Omental fat pad (tissue), 4 donors: Measurements from ENCODE around the gene MYO1C. TPM values are rescaled to one million over a fixed set of nuclear protein-coding genes. Genes with fewer than 3 reads are reported as not detected.
"Not testable (repeated sequence)": the region's sequence is repeated elsewhere in the genome, so short reads cannot be mapped to it uniquely, and the experiment has no call there.

ENCODE experiments used
- ATAC-seq: fragments of 150-250 bp; one replicate; pipeline ENCODE4 v1.9.1; 2016; ENCODE audit warnings: mild to moderate bottlenecking, moderate library complexity; ENCODE audit not compliant: low FRiP score
- DNase-seq: peaks from one replicate; pipeline ENCODE4 v3.0.0-alpha.2; 2019; ENCODE audit warnings: low spot score
- total RNA-seq, 4 donors: library from RNA; depleted of rRNA; stranded (reverse); fragments of >200 nt; gene quantifications; one replicate each; pipeline ENCODE4 v1.1.0, GENCODE V29; 2016
- TF ChIP-seq, protein P1 (sequence below), 3 donors: fragments of 450-650 bp; IDR thresholded peaks; one replicate each; pipeline ENCODE4 v1.5.1; 2016 to 2017; ENCODE audit warnings: antibody characterized with exemption in 3 of 3, mild to moderate bottlenecking in 3 of 3, moderate library complexity in 2 of 3

Gene MYO1C
- total RNA-seq, 4 donors from 2014 or later, result 194 to 367 (median 207) TPM

GRCh38 chr17:1532836-1533602, 40.5 kb upstream of the MYO1C start:
- ATAC-seq (no peak), DNase-seq (no peak)
- TF ChIP-seq, protein P1, sequence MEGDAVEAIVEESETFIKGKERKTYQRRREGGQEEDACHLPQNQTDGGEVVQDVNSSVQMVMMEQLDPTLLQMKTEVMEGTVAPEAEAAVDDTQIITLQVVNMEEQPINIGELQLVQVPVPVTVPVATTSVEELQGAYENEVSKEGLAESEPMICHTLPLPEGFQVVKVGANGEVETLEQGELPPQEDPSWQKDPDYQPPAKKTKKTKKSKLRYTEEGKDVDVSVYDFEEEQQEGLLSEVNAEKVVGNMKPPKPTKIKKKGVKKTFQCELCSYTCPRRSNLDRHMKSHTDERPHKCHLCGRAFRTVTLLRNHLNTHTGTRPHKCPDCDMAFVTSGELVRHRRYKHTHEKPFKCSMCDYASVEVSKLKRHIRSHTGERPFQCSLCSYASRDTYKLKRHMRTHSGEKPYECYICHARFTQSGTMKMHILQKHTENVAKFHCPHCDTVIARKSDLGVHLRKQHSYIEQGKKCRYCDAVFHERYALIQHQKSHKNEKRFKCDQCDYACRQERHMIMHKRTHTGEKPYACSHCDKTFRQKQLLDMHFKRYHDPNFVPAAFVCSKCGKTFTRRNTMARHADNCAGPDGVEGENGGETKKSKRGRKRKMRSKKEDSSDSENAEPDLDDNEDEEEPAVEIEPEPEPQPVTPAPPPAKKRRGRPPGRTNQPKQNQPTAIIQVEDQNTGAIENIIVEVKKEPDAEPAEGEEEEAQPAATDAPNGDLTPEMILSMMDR (IDR thresholded peaks at IDR 0.05), result no peak

DNA sequence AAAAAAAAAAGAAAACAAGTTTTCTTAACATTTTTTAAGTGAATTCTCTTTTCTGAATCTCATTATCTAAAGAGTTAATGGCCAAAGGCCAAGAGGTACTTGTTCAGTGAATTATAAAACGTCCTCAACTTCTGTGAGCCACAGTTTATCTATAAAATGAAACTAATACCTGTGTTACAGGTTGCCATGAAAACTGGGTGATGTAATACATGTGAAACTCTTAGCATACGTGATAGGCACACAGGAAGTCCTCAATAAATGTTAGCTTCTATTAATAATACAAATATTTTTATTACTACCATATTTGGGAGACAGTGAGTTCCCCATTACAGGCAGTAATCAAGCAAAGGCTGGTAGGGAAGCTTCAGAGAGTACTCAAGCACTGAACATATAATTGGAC, 37.4 kb upstream of the MYO1C start:
- no peak for ATAC-seq
- DNase-seq, result no peak
- TF ChIP-seq, protein P1 (IDR thresholded peaks at IDR 0.05), result no peak

GRCh38 chr17:1526876-1527275, 34.4 kb upstream of the MYO1C start:
- not testable (repeated sequence) for DNase-seq, ATAC-seq

DNA sequence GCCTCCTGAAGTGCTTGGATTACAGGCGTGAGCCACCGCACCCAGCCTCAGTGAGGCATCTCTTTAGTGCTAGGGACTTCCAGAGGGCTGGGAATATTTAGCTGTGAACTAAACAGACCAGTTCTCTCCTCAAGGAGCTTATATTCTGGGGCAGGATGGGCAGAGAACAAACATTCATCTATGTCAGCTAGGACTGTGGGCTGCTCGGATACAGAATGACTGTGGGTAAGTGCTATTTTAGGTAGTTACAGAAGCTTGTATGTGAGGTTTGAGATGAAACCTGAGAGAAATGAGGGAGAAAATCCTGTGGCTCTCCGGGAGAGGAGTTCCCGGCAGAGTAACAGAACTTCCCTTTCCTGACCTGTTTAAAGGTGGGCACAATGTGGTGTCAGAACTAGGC, 30.1 kb upstream of the MYO1C start:
- ATAC-seq, result no peak
- TF ChIP-seq, protein P1 (IDR thresholded peaks at IDR 0.05), result no peak
- no peak for DNase-seq

- ATAC-seq, result no peak
- TF ChIP-seq, protein P1 (IDR thresholded peaks at IDR 0.05), result no peak
- DNase-seq, result no peak
These were observed 28.7 kb upstream of the MYO1C start for GRCh38 chr17:1521086-1521640.

DNA sequence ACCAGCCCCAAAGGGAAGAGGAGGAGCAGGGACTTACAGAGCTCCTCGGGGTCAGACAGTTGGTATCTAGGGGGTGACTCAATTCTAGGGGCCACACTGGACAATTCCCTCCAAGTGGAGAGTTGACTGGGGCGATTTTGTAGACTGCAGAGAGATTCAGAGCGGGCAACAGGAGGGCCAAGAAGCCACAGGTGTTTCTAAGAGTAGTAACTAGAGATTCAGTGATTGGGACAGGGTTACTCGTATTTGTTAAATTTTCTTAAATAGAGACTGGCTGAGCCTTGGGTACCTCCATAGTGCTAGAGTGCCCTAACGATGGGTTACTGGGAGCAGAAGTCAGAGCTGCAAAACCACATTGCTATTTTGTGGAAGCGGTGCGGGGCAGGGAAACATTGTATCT, 27.2 kb upstream of the MYO1C start:
- no peak for DNase-seq
- no peak for ATAC-seq
- TF ChIP-seq, protein P1 (IDR thresholded peaks at IDR 0.05), result no peak

DNA sequence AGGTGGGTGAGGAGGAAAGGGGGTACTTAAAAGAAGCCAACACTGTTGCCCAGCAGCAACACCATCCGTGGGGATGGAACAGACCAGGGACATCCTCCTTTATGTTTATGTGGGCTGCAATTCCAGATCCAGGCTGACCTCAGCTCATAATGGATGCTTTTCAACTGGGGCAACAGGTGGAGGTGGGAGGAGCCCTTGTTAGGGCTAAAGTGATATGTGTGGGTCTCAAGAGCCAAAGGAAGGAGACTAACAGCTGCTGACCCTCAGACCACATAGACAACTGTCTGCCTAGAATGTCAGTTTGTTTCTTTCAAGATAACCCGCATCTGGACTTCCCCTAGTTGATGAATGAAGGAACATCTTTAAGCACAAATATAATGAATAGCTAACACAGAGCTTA, 25.9 kb upstream of the MYO1C start:
- no peak for DNase-seq
- TF ChIP-seq, protein P1 (IDR thresholded peaks at IDR 0.05), result no peak
- no peak for ATAC-seq
